KMS-11 (cell line): ENCODE results near the gene MUL1.

ENCODE experiments used
- H2AFZ ChIP-seq: fragments of 200-600 bp; sonication (generic); 2 replicates; pipeline ENCODE4 v1.6.1; 2016; ENCODE audit warnings: antibody characterized with exemption, mixed run types, low read depth
- H3K27ac ChIP-seq: fragments of 200-600 bp; sonication (generic); 2 replicates; pipeline ENCODE4 v1.6.1; 2016; ENCODE audit warnings: mild to moderate bottlenecking, mixed run types
- H3K27me3 ChIP-seq: fragments of 200-600 bp; sonication (generic); 2 replicates; pipeline ENCODE4 v1.6.1; 2017; ENCODE audit warnings: mild to moderate bottlenecking, low read depth, mixed run types, moderate library complexity; ENCODE audit not compliant: insufficient read depth
- H3K36me3 ChIP-seq: fragments of 200-600 bp; sonication (generic); 2 replicates; pipeline ENCODE4 v1.6.1; 2017; ENCODE audit warnings: mild to moderate bottlenecking, mixed run types; ENCODE audit not compliant: insufficient read depth
- H3K4me1 ChIP-seq: fragments of 200-600 bp; sonication (generic); 2 replicates; pipeline ENCODE4 v1.6.1; 2016; ENCODE audit warnings: mild to moderate bottlenecking, low read depth, mixed run types; ENCODE audit not compliant: poor library complexity, severe bottlenecking
- H3K4me2 ChIP-seq: fragments of 200-600 bp; sonication (generic); 2 replicates; pipeline ENCODE4 v1.7.0; 2016; ENCODE audit warnings: mild to moderate bottlenecking, mixed run types
- H3K4me3 ChIP-seq: fragments of 200-600 bp; sonication (generic); IDR thresholded peaks from 2 replicates; pipeline ENCODE4 v1.6.1; 2017; ENCODE audit warnings: low read depth, low read length, mixed read lengths; ENCODE audit not compliant: insufficient read depth
- H3K79me2 ChIP-seq: fragments of 200-600 bp; sonication (generic); 2 replicates; pipeline ENCODE4 v1.6.1; 2016; ENCODE audit warnings: low read depth, mixed run types; ENCODE audit not compliant: insufficient read depth
- H3K9ac ChIP-seq: fragments of 200-600 bp; sonication (generic); 2 replicates; pipeline ENCODE4 v1.6.1; 2016; ENCODE audit warnings: mild to moderate bottlenecking, mixed run types
- H4K20me1 ChIP-seq: fragments of 200-600 bp; sonication (generic); 2 replicates; pipeline ENCODE4 v1.6.1; 2016; ENCODE audit warnings: mild to moderate bottlenecking, mixed run types; ENCODE audit not compliant: insufficient read depth
- CTCF ChIP-seq: fragments of 200-600 bp; sonication (generic); conservative IDR thresholded peaks from 2 replicates; pipeline ENCODE4 v1.6.1; 2017; ENCODE audit warnings: low read depth, mild to moderate bottlenecking, antibody characterized with exemption, low read length, moderate library complexity, mixed read lengths

The MUL1 gene

DNA sequence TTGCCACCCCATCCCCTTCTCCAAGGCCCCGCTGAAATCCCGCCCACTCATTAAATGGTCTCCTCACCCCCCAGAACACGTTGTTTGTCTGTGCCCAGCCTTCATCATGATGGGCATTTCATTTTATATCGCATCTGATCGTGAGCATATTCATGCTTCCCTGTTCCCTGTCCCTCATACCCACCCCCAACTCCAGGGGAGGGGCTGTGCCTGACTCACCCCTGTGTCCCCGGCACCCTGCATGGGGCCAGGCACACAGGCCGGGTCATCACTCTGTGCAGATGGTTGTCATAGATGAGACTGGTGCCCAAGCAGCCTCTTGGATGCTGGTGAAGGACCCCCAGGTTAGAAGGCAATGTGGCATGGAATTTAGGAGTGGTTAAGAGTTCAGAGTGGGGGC is 33.0 kb downstream of the MUL1 start:
- no peak overlapping the region for H3K27ac ChIP-seq
- H2AFZ ChIP-seq, result no peak overlapping the region
- H4K20me1 ChIP-seq, result no peaks in the 10 kb centered on the region
- no peak overlapping the region for H3K4me2 ChIP-seq
- no peaks in the 10 kb centered on the region for H3K36me3 ChIP-seq
- no peak for TF ChIP-seq CTCF
- no peaks in the 10 kb centered on the region for H3K79me2 ChIP-seq
- H3K27me3 ChIP-seq, result peaks cover 60% of the 10 kb centered on the region
- H3K4me1 ChIP-seq, result no peaks in the 10 kb centered on the region
- H3K4me3 ChIP-seq, result no peak overlapping the region
- no peak overlapping the region for H3K9ac ChIP-seq

DNA sequence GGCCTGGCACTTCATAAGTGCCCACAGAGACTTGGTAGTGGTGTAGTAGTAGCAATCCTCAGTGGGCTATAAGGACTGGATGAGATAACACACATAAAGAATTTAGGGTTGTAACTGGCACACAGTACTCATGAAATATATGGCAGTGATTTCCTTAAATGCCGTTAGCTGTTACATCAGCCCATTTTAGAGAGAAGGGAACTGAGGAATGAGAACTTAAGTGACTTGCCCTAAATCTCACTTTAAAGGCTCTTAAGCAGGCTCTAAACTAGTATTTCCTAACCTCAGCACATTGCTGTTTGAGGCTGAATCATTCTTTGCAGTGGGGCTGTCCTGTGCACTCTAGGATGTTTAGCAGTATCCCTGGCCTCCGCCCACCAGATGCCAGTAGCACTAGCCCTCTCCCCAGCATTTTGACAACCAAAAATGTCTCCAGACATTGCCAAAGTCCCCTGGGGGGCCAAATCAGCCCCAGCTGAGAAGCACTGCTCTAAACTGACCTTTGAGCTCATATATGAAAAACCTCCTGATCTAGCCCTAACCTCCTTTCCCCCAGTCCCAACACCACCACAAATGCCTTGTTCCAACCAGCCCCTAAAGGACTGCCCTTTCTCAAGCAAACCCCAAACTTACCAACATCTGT is 33.5 kb downstream of the MUL1 start:
- Histone ChIP-seq H3K79me2 (no peaks in the 10 kb centered on the region), H3K4me3 (no peak overlapping the region), H3K36me3 (no peaks in the 10 kb centered on the region), H3K4me2 (no peak overlapping the region), H4K20me1 (no peaks in the 10 kb centered on the region), H3K27me3 (peaks cover 58% of the 10 kb centered on the region), H3K4me1 (no peaks in the 10 kb centered on the region), H3K9ac (no peak overlapping the region), H2AFZ (no peak overlapping the region), H3K27ac (no peak overlapping the region)
- TF ChIP-seq CTCF, result no peak

DNA sequence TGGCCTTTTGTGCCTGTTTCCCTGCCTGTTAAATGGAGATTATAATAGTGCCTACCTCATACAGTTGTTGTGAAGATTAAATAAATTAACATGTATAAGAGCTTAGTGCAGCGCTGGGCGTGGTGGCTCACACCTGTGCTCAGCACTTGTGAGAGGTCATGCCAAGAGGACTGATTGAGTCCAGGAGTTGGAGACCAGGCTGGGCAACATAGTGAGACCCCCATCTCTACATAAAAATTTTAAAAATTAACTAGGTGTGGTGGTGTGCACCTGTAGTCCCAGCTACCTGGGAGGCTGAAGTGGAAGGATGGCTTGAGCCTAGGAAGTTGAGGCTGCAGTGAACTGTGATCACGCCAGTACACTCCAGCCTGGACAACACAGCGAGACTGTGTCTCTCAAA is 34.1 kb downstream of the MUL1 start:
- Histone ChIP-seq H4K20me1 (no peaks in the 10 kb centered on the region), H3K4me2 (no peak overlapping the region), H3K9ac (no peak overlapping the region), H3K4me3 (no peak overlapping the region), H2AFZ (no peak overlapping the region), H3K4me1 (no peaks in the 10 kb centered on the region), H3K27me3 (peaks cover 55% of the 10 kb centered on the region), H3K36me3 (no peaks in the 10 kb centered on the region), H3K27ac (no peak overlapping the region), H3K79me2 (no peaks in the 10 kb centered on the region)
- no peak for TF ChIP-seq CTCF

DNA sequence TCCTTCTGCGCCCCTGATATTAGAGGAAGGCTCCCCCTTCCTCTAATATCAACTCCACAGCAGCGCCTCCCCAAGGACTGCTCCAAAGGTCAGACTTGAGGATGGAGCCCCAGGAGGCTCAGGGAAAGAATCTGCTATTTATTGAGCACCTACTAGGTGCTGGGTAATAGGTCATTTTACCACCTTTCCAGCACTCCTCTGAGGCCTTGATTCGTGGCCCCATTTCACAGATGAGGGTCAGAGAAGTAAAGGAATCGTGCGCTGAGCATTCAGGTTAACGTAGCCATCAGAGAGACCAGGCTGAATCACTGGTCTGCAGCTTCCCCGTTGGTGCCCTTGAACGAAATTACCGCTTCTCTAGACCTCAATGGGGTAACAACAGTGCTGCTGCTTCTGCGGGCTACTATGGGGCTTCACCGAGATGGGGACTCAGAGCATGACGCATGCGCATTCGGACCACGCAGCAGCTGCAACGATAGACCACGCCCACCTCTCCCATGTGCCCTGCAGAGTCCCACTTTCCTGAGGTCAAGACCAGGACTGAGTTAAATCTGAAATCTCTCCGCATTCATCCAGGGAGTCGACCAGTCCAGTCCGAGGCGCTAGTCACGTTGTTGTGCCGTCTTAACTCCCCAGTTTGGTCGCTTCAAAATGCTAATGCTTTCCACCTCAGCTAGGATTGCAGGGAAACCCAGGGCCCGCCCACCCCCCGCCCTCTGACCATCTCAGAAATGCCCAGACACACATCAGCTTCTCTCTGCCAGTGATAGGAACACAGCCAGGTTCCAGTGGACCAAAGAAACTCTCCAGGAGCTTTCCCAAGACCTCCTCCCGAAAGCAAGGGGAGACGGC is 34.9 kb downstream of the MUL1 start:
- no peaks in the 10 kb centered on the region for H3K36me3 ChIP-seq
- no peak for TF ChIP-seq CTCF
- H3K27ac ChIP-seq, result no peak overlapping the region
- no peaks in the 10 kb centered on the region for H3K4me1 ChIP-seq
- no peak overlapping the region for H3K4me3 ChIP-seq
- H4K20me1 ChIP-seq, result no peaks in the 10 kb centered on the region
- no peak overlapping the region for H3K4me2 ChIP-seq
- no peaks in the 10 kb centered on the region for H3K79me2 ChIP-seq
- no peak overlapping the region for H3K9ac ChIP-seq
- H2AFZ ChIP-seq, result no peak overlapping the region
- H3K27me3 ChIP-seq, result peaks cover 46% of the 10 kb centered on the region
